PC-3 (cell line): ENCODE results near the gene SLC26A11. TPM values are rescaled to one million over a fixed set of nuclear protein-coding genes. Genes with fewer than 3 reads are reported as not detected.

Experiments used
- ATAC-seq: fragments of 200-7000 bp; cut with Tn5 transposase; 2 replicates; pipeline ENCODE4 v1.9.1; 2020; ENCODE audit warnings: mild to moderate bottlenecking, moderate library complexity
- BruUV-seq: library from RNA; stranded (reverse); fragments of 400-500 nt; replicated peaks from 2 replicates; lab custom pipeline; 2021; lab: Mats Ljungman, UMichigan
- CTCF ChIA-PET: fragments of 300-600 bp; sonication (Branson Sonifier 250); formaldehyde crosslinking; loops from one replicate; lab custom pipeline; 2022; ENCODE audit warnings: antibody characterized with exemption; lab: Charles Lee
- POLR2A ChIA-PET: fragments of 300-600 bp; sonication (Branson Sonifier 250); formaldehyde crosslinking; loops from one replicate; lab custom pipeline; 2022; ENCODE audit warnings: antibody characterized with exemption; ENCODE audit not compliant: unreplicated experiment; lab: Charles Lee
- DNase-seq: peaks from one replicate; pipeline ENCODE4 v3.0.0-alpha.2; 2015
- H2AFZ ChIP-seq: fragments of 300-600 bp; sonication (generic); 2 replicates; pipeline ENCODE4 v1.6.0; 2016; ENCODE audit warnings: antibody characterized with exemption, low read length
- H3F3A ChIP-seq: fragments of 300-600 bp; sonication (generic); one replicate; pipeline ENCODE4 v1.6.0; 2017; ENCODE audit warnings: antibody characterized with exemption, low read length, control low read depth, mild to moderate bottlenecking; ENCODE audit not compliant: unreplicated experiment
- H3K27ac ChIP-seq: fragments of 300-600 bp; sonication (generic); 2 replicates; pipeline ENCODE4 v1.5.1; 2016; ENCODE audit warnings: mild to moderate bottlenecking, low read length
- H3K27me3 ChIP-seq: fragments of 300-600 bp; sonication (generic); 2 replicates; pipeline ENCODE4 v1.6.1; 2016; ENCODE audit warnings: low read length, mixed read lengths
- H3K36me3 ChIP-seq: fragments of 300-600 bp; sonication (generic); 2 replicates; pipeline ENCODE4 v1.6.1; 2016; ENCODE audit warnings: low read depth, mixed run types, low read length, mixed read lengths
- H3K4me1 ChIP-seq: fragments of 300-600 bp; sonication (generic); 2 replicates; pipeline ENCODE4 v1.5.1; 2016; ENCODE audit warnings: low read length; ENCODE audit not compliant: insufficient read depth
- H3K4me2 ChIP-seq: fragments of 300-600 bp; sonication (generic); 2 replicates; pipeline ENCODE4 v1.6.0; 2016; ENCODE audit warnings: low read length
- H3K4me3 ChIP-seq: fragments of 300-600 bp; sonication (generic); 2 replicates; pipeline ENCODE4 v1.5.1; 2016; ENCODE audit warnings: mild to moderate bottlenecking, low read length, mixed read lengths
- H3K79me2 ChIP-seq: fragments of 300-600 bp; sonication (generic); 2 replicates; pipeline ENCODE4 v1.6.1; 2017; ENCODE audit warnings: low read length, mixed read lengths
- H3K9ac ChIP-seq: fragments of 300-600 bp; sonication (generic); 2 replicates; pipeline ENCODE4 v1.6.0; 2016; ENCODE audit warnings: mild to moderate bottlenecking, low read length
- H3K9me2 ChIP-seq: fragments of 300-600 bp; sonication (generic); replicated peaks from 2 replicates; pipeline ENCODE4 v1.6.1; 2016; ENCODE audit warnings: mixed run types, low read length, mixed read lengths
- H3K9me3 ChIP-seq: fragments of 300-600 bp; sonication (generic); 2 replicates; pipeline ENCODE4 v1.6.1; 2016; ENCODE audit warnings: low read length, mixed read lengths
- H4K20me1 ChIP-seq: fragments of 300-600 bp; sonication (generic); 2 replicates; pipeline ENCODE4 v1.6.1; 2016; ENCODE audit warnings: low read length, mixed read lengths
- CTCF ChIP-seq: fragments of 300-600 bp; sonication (generic); conservative IDR thresholded peaks from 2 replicates; pipeline ENCODE4 v1.5.1; 2017; ENCODE audit warnings: antibody characterized with exemption, low read depth, mild to moderate bottlenecking, low read length
- EZH2 ChIP-seq: fragments of 300-600 bp; sonication (generic); IDR thresholded peaks from one replicate; pipeline ENCODE4 v1.6.1; 2017; ENCODE audit warnings: antibody characterized with exemption, mild to moderate bottlenecking, low read length; ENCODE audit not compliant: unreplicated experiment
- EZH2phosphoT487 ChIP-seq: fragments of 300-600 bp; sonication (generic); IDR thresholded peaks from 2 replicates; pipeline ENCODE4 v1.6.1; 2018; ENCODE audit warnings: mild to moderate bottlenecking, antibody characterized with exemption, low read length, borderline replicate concordance
- intact Hi-C: fragments of 100-400 bp; cut with micrococcal nuclease; formaldehyde crosslinking; loops from 2 replicates; pipeline ENCODE4 v1.9.0; 2023
- total RNA-seq: library from RNA; depleted of rRNA; stranded (reverse); fragments of >200 nt; gene quantifications from 2 replicates; pipeline ENCODE4 v1.2.3, GENCODE V29; 2014

The SLC26A11 gene
- total RNA-seq, 1 experiment from 2014 or later = 18.4 TPM

- no peaks in the 10 kb centered on the region for H3K27me3 ChIP-seq
- no TSS peak for BruUV-seq
- peak overlapping the region; percentile 54 for H3K27ac ChIP-seq
- no peaks in the 10 kb centered on the region for H3F3A ChIP-seq
- ATAC-seq (peak; percentile 89), DNase-seq (peak; percentile 73)
- intact Hi-C loops = no loop called here
- H3K4me2 ChIP-seq = peak overlapping the region; percentile 86
- H3K79me2 ChIP-seq = no peaks in the 10 kb centered on the region
- H3K9me2 ChIP-seq = no peaks in the 10 kb centered on the region
- H3K9ac ChIP-seq = peak overlapping the region; percentile 45
- H3K36me3 ChIP-seq = no peaks in the 10 kb centered on the region
- H2AFZ ChIP-seq = peak overlapping the region; percentile 90
- POLR2A ChIA-PET = interaction anchor here (0.6 kb wide), 1 partner anchor 575 kb away, joined by 12 read pairs; no protein-coding TSS in a partner anchor
- no peaks in the 10 kb centered on the region for H4K20me1 ChIP-seq
- H3K9me3 ChIP-seq = no peaks in the 10 kb centered on the region
- H3K4me1 ChIP-seq = peaks cover 13% of the 10 kb centered on the region
- TF ChIP-seq CTCF (no peak), EZH2 (no peak), EZH2phosphoT487 (no peak)
- CTCF ChIA-PET = interaction anchor here (0.6 kb wide), 2 partner anchors 86 to 438 kb away, joined by 3 to 4 read pairs; partner anchors contain the start of gene GAA
- peak overlapping the region; percentile 66 for H3K4me3 ChIP-seq
These were observed 32.7 kb upstream of the SLC26A11 start for GRCh38 chr17:80187515-80187941.

GRCh38 chr17:80189611-80190010 is 30.6 kb upstream of the SLC26A11 start:
- Histone ChIP-seq H3K27ac (no peak overlapping the region), H3F3A (no peaks in the 10 kb centered on the region), H3K9ac (no peak overlapping the region), H3K9me3 (no peaks in the 10 kb centered on the region), H2AFZ (no peak overlapping the region), H3K36me3 (no peaks in the 10 kb centered on the region), H3K27me3 (no peaks in the 10 kb centered on the region), H3K79me2 (no peaks in the 10 kb centered on the region), H3K4me2 (no peak overlapping the region), H3K4me3 (no peak overlapping the region), H3K9me2 (no peaks in the 10 kb centered on the region), H4K20me1 (no peaks in the 10 kb centered on the region), H3K4me1 (peaks cover 13% of the 10 kb centered on the region)
- BruUV-seq = no TSS peak
- intact Hi-C loops = no loop called here
- DNase-seq (no peak), ATAC-seq (no peak)
- POLR2A ChIA-PET = no interaction called here
- TF ChIP-seq EZH2 (no peak), CTCF (no peak), EZH2phosphoT487 (no peak)
- CTCF ChIA-PET = no interaction called here

GRCh38 chr17:80190716-80191115 is 29.5 kb upstream of the SLC26A11 start:
- DNase-seq (no peak), ATAC-seq (no peak)
- H3K4me2 ChIP-seq = no peak overlapping the region
- no peak overlapping the region for H3K4me3 ChIP-seq
- no peaks in the 10 kb centered on the region for H3K9me2 ChIP-seq
- H3K9ac ChIP-seq = no peak overlapping the region
- intact Hi-C loops = no loop called here
- H3K9me3 ChIP-seq = no peaks in the 10 kb centered on the region
- H2AFZ ChIP-seq = no peak overlapping the region
- H3K36me3 ChIP-seq = no peaks in the 10 kb centered on the region
- peaks cover 13% of the 10 kb centered on the region for H3K4me1 ChIP-seq
- no TSS peak for BruUV-seq
- TF ChIP-seq CTCF (no peak), EZH2phosphoT487 (no peak), EZH2 (no peak)
- no peaks in the 10 kb centered on the region for H3K27me3 ChIP-seq
- no peak overlapping the region for H3K27ac ChIP-seq
- no peaks in the 10 kb centered on the region for H4K20me1 ChIP-seq
- H3K79me2 ChIP-seq = no peaks in the 10 kb centered on the region
- no peaks in the 10 kb centered on the region for H3F3A ChIP-seq
- ChIA-PET CTCF (interaction anchor here (0.7 kb wide), 1 partner anchor 182 kb away, joined by 3 read pairs; no protein-coding TSS in a partner anchor), POLR2A (no interaction called here)
